ENCODE measurements around the gene PLEKHA6.

DNA sequence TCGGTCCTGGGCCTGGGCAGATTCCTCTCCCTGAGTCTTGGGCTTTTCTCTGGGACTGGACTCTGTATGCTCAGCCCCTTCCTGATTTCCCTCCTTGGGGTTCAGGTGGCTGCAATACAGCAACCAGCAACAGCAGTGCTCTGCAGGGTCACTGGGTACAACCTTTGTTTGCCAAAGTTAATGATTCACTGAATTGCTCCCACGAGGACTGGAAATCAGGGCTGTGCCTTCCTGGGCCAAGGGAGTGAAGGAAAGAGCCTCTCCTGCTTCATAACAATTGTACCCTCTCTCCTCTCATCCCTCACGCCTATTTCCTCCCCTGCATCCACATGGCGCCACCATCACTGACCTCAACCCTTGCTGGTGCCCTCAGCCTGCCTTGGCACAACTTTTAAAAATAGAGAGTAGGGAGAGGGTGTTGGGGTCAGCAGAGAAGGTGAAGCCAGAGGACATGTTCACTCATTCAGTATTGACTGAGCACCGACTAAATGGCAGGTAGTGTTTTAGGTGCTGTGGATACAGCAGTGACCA is 93.2 kb downstream of the PLEKHA6 start:
- TF ChIP-seq CTCF (IDR thresholded peaks at IDR 0.05): no peak
- TF ChIP-seq POLR2A (IDR thresholded peaks at IDR 0.05): no peak
